Stomach (tissue), 9 donors: ENCODE data around the gene SLC29A1. TPM values are rescaled to one million over a fixed set of nuclear protein-coding genes. Genes with fewer than 3 reads are reported as not detected.

Experiments
- DNase-seq, 2 donors: peaks; one replicate each; pipeline versions ENCODE4 v3.0.0 to v3.0.0-alpha.2; 2013 to 2019
- H3K27ac ChIP-seq, 5 donors: fragments of 200-600 bp in 4 of 5; sonication (generic) in 4 of 5; one replicate each; pipeline ENCODE4 v1.5.1; 2013 to 2019; ENCODE audit warnings: mild to moderate bottlenecking in 1 of 5, moderate library complexity in 1 of 5
- H3K27me3 ChIP-seq, 3 donors: fragments of 200-600 bp; sonication (generic); one replicate each; pipeline ENCODE4 v1.5.1; 2017 to 2019; ENCODE audit warnings: mixed run types in 1 of 3
- H3K36me3 ChIP-seq, 4 donors: fragments of 200-600 bp; sonication (generic); 1 replicate in 3 of 4; 2 replicates in 1 of 4; pipeline ENCODE4 v1.5.1; 2016 to 2019
- H3K4me1 ChIP-seq, 4 donors: fragments of 200-600 bp; sonication (generic); one replicate each; pipeline ENCODE4 v1.5.1; 2016 to 2019
- H3K4me3 ChIP-seq, 4 donors: fragments of 200-600 bp; sonication (generic) in 3 of 4; one replicate each; pipeline ENCODE4 v1.5.1; 2016 to 2019; ENCODE audit warnings: mild to moderate bottlenecking in 1 of 4
- H3K9me3 ChIP-seq, 4 donors: fragments of 200-600 bp; sonication (generic); one replicate each; pipeline ENCODE4 v1.5.1; 2016 to 2019
- CTCF ChIP-seq, 7 experiments: fragments of 450-650 bp in 4 of 7; fragments of 200-600 bp in 3 of 7; sonication (generic) in 3 of 7; IDR thresholded peaks; one replicate each; pipeline ENCODE4 v1.5.1; 2016 to 2019; ENCODE audit warnings: antibody characterized with exemption in 7 of 7, control low read depth in 2 of 7, mild to moderate bottlenecking in 1 of 7
- EP300 ChIP-seq: sonication (generic); formaldehyde crosslinking; IDR thresholded peaks from one replicate; pipeline ENCODE4 v1.6.1; 2017; ENCODE audit warnings: antibody characterized with exemption
- POLR2A ChIP-seq, 4 donors: fragments of 450-650 bp; IDR thresholded peaks; one replicate each; pipeline ENCODE4 v1.6.1; 2016; ENCODE audit warnings: antibody characterized with exemption in 4 of 4, control low read depth in 2 of 4, mild to moderate bottlenecking in 1 of 4, moderate library complexity in 1 of 4
- POLR2AphosphoS5 ChIP-seq, 3 donors: sonication (generic); formaldehyde crosslinking; IDR thresholded peaks; one replicate each; pipeline ENCODE4 v1.6.1; 2016; ENCODE audit warnings: antibody characterized with exemption in 3 of 3
- WGBS, 5 donors: extraction: QIAGEN DNeasy Blood & Tissue Kit in 3 of 5; methylation state at CpG; one replicate each; pipeline versions ENCODE4 v1.1.5 to v1.1.7; 2013 to 2018; 5-methylcytosine and 5-hydroxymethylcytosine counted together
- intact Hi-C: fragments of 100-400 bp; cut with DNase I; formaldehyde crosslinking; loops from one replicate; pipeline ENCODE4 v1.15.1; 2023; ENCODE audit warnings: low total_unique reads
- polyA plus RNA-seq, 3 donors: library from polyadenylated mRNA; stranded (reverse); fragments of 200-250 nt; gene quantifications; one replicate each; pipeline ENCODE4 v1.2.3, GENCODE V29; 2013
- total RNA-seq, 5 donors: library from RNA; depleted of rRNA; stranded (reverse); fragments of >200 nt; gene quantifications; one replicate each; pipeline versions ENCODE4 v1.1.0 to v1.2.3, GENCODE V29; 2014 to 2016
- donor health status: healthy with polysubstance abuse.
- donor health status: Bipolar disorder and iron deficiency.
- donor health status: healthy.

The SLC29A1 gene
- total and polyA plus RNA-seq, 8 donors = 22.6 to 217 (median 36.2) TPM

- intact Hi-C loops = loop anchor here (10.0 kb wide), 1 partner anchor 60 kb away; no protein-coding TSS in a partner anchor
- DNase-seq = no peak
- H3K27ac ChIP-seq = peak overlapping the region in 4 of 5 donors; percentile 70 to 98 (median 96)
- no peaks in the 10 kb centered on the region for H3K9me3 ChIP-seq
- H3K4me1 ChIP-seq = peaks cover 42 to 85% (median 64%) of the 10 kb centered on the region in 4 donors
- TF ChIP-seq CTCF (IDR thresholded peaks at IDR 0.05) (no peak), POLR2AphosphoS5 (IDR thresholded peaks at IDR 0.05) (no peak), POLR2A (IDR thresholded peaks at IDR 0.05) (no peak)
- no peak overlapping the region for H3K4me3 ChIP-seq
- peaks cover 28 to 35% (median 32%) of the 10 kb centered on the region in 4 donors for H3K36me3 ChIP-seq
- WGBS, 5 donors = 52 to 75% (median 64%) methylated on average over 6 of the region's 6 CpGs
- no peaks in the 10 kb centered on the region for H3K27me3 ChIP-seq
Observed at GRCh38 chr6:44235269-44235668, 11.9 kb downstream of the SLC29A1 start.

- Histone ChIP-seq H3K36me3 (peaks cover 21 to 27% (median 25%) of the 10 kb centered on the region in 4 donors), H3K4me1 (peaks cover 42 to 77% (median 61%) of the 10 kb centered on the region in 4 donors), H3K4me3 (no peak overlapping the region), H3K9me3 (no peaks in the 10 kb centered on the region), H3K27me3 (no peaks in the 10 kb centered on the region), H3K27ac (peak overlapping the region in 4 of 5 donors; percentile 70 to 98 (median 96))
- no peak for TF ChIP-seq EP300
- no peak for TF ChIP-seq CTCF (IDR thresholded peaks at IDR 0.05)
- TF ChIP-seq POLR2AphosphoS5 (IDR thresholded peaks at IDR 0.05) = no peak
- no peak for TF ChIP-seq POLR2A (IDR thresholded peaks at IDR 0.05)
- 83 to 94% (median 91%) methylated on average over 6 of the region's 6 CpGs for WGBS, 5 donors
- DNase-seq = no peak
- intact Hi-C loops = loop anchor here (10.0 kb wide), 1 partner anchor 61 kb away; no protein-coding TSS in a partner anchor
Observed at GRCh38 chr6:44235891-44236516, 12.6 kb downstream of the SLC29A1 start.

- WGBS, 5 donors = 12 to 27% (median 17%) methylated on average over 17 to 22 of the region's 22 CpGs
Observed at GRCh38 chr6:44237021-44237812, 13.8 kb downstream of the SLC29A1 start.

GRCh38 chr6:44237813-44238433, 14.5 kb downstream of the SLC29A1 start:
- peak overlapping the region; percentile 44 to 67 (median 54) for H3K4me3 ChIP-seq
- WGBS, 5 donors = 1 to 3% (median 2%) methylated on average over 21 to 42 of the region's 42 CpGs
- no peaks in the 10 kb centered on the region for H3K27me3 ChIP-seq
- H3K36me3 ChIP-seq = peaks cover 3 to 8% (median 6%) of the 10 kb centered on the region in 4 donors
- no peak for TF ChIP-seq POLR2A (IDR thresholded peaks at IDR 0.05)
- TF ChIP-seq CTCF (IDR thresholded peaks at IDR 0.05) = peak in 6 of 7 experiments; percentile 72 to 99 (median 97)
- no peak for TF ChIP-seq EP300
- peak in 2 of 3 donors; percentile 24 to 71 for TF ChIP-seq POLR2AphosphoS5 (IDR thresholded peaks at IDR 0.05)
- H3K9me3 ChIP-seq = no peaks in the 10 kb centered on the region
- H3K27ac ChIP-seq = peak overlapping the region; percentile 95 to 99 (median 96)
- peak; percentile 79 to 94 for DNase-seq
- intact Hi-C loops = loop anchor here (10.0 kb wide), 1 partner anchor 63 kb away; no protein-coding TSS in a partner anchor
- peaks cover 42 to 58% (median 50%) of the 10 kb centered on the region in 4 donors for H3K4me1 ChIP-seq

More at GRCh38 chr6:44237021-44237812, 13.8 kb downstream of the SLC29A1 start:
- TF ChIP-seq POLR2AphosphoS5 (IDR thresholded peaks at IDR 0.05) (peak; percentile 84 to 93 (median 84)), EP300 (no peak)
- no peaks in the 10 kb centered on the region for H3K27me3 ChIP-seq
- H3K27ac ChIP-seq = peak overlapping the region; percentile 95 to 99 (median 96)
- H3K9me3 ChIP-seq = no peaks in the 10 kb centered on the region
- H3K4me3 ChIP-seq = peak overlapping the region; percentile 44 to 67 (median 54)
- intact Hi-C loops = loop anchor here (10.0 kb wide), 1 partner anchor 62 kb away; no protein-coding TSS in a partner anchor
- peaks cover 42 to 65% (median 54%) of the 10 kb centered on the region in 4 donors for H3K4me1 ChIP-seq
- peaks cover 10 to 15% (median 13%) of the 10 kb centered on the region in 4 donors for H3K36me3 ChIP-seq
- peak; percentile 95 to 97 for DNase-seq
